Activated gamma-delta T cell treated with anti-CD3 and anti-CD28 coated beads, Interleukin-2, amount 50 U/mL, for 16 hours (primary cell): ENCODE results near the gene RASAL3.
A peak's percentile ranks its signal among the peaks of the same experiment; 100 is the strongest.
"Not testable (repeated sequence)": the region's sequence is repeated elsewhere in the genome, so short reads cannot be mapped to it uniquely, and the experiment has no call there.

Experiments
- DNase-seq: peaks from one replicate; pipeline ENCODE4 v3.0.0-alpha.2; 2020; ENCODE audit warnings: low read depth

Gene RASAL3

DNA sequence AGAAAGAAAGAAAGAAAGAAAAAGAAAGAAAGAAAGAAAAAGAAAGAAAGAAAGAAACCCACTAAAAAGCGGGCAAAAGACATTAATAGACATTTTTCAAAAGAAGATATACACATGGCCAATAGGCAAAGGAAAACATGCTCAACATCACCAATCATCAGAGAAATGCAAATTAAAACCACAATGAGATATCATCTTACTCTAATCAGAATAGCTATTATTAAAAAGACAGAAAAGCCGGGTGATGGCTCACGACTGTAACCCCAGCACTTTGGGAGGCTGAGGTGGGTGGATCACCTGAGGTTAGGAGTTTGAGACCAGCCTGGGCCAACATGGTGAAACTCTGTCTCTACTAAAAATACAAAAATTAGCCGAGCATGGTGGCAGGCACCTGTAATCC is 9.5 kb upstream of the RASAL3 start:
- not testable (repeated sequence) for DNase-seq

DNA sequence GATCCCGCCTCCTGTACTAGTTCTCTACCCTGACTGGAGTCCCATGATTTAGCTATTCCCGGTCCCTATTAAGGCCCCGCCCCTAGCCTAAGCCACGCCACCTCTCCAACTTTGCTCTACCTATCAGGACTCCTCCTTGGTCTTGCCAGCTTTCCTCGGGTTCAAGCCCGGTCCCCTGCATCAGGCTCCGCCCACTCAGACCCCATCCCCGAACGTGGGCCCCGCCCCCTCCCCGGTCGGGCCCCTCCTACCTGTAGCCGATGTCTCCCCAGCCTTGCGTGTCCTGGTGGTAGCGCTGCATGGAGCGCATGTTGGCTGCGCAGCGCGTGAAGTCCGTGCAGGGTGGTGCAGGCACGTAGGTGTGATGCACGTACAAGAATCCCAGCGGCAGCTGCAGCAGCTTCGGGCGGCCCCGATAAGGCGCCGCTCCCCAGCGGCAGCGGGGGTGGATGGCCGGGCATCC is 7.3 kb upstream of the RASAL3 start:
- no peak for DNase-seq

DNA sequence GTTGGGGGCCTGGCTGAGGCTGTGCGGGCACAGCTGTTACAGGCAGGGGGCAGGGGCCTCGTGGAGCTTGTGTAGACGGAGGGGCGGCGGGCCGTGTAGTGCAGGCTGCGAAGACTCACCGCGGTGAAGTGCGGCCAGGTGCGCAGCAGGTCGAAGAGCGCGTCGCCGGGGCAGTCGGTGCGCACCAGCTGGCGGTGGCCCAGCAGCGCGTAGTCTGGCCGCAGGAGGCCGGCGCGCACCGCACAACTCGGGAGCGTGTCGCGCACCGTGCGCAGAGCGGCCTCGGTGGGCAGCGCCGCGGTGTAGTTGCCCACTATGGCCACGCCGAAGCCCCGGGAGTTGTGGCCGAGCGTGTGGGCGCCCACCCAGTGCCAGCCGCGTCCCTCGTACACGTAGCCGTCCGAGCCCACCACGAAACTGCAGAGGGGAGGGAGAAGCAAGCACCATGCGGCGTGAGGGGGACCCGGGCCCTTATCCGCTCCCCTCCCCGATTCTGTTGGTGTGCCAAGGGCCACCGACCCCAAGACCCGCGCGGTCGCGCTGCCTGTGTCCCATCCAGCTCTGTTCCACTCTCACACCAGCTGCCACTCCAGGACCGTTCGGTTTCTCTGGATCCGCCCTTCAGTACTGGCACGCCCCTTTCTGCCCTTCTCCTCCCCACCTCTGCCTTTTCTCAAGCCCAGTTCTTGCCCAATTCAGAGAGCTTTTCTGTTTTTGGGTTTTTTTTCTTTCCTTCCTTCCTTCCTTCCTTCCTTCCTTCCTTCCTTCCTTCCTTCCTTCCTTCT is 5.4 kb upstream of the RASAL3 start:
- DNase-seq: no peak

DNA sequence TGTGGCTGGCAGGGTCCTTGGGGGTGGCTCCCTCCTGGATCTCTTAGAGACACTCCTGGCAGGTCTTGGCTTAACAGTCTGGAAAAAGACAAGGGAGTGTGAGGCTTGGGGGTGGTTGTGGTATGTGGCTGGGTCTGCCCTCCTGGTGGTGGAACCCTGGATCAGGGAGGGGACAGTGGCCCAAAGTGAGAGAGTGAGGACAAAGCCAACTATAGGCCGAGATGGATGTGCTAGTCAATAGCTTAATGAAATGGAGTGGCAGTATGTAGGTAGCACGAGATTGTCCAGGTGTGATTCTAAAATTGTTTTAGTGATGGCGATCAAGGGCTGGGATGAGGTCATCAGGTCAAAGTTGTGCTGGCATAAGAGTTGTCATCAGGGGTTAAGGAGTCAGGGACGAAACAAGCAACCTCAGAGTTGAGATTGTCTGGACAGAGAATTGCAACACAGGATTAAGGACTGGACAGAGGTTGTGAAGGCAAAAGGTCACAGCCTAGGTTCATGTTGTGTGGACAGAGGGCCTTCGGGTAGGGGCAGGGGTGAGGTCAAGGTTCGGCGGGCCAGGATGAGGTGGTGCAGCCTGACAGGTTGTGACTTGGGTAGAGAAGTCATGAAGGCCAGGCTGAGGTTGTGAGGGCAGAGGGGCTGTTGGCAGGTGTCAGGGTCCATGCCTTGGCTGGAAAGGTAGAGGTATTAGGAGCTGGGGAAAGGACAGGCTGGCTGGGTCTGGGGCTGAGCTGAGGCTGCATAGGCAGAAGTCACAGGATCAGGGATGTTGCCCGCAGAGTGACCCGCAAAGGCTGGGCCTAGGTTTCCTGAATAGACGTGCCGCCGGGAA is 4.5 kb upstream of the RASAL3 start:
- DNase-seq: no peak

DNA sequence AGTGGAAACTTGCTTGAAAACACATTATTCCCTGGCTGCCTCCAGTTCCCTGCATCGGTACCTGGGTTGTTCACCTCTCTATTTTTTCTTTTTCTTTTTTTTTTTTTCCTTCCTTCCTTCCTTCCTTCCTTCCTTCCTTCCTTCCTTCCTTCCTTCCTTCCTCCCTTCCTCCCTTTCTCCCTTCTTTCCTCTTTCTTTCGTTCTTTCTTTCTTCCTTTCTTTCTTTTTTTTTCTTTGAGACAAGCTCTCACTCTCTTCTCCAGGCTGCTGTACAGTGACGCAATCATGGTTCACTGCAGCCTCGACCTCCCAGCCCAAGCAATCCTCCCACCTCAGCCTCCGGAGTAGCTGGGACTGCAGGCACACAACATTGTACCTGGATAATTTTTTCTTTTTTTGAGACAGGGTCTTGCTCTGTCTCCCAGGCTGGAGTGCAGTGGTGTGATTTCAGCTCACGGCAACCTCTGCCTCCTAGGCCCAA is 3.4 kb upstream of the RASAL3 start:
- no peak for DNase-seq

DNA sequence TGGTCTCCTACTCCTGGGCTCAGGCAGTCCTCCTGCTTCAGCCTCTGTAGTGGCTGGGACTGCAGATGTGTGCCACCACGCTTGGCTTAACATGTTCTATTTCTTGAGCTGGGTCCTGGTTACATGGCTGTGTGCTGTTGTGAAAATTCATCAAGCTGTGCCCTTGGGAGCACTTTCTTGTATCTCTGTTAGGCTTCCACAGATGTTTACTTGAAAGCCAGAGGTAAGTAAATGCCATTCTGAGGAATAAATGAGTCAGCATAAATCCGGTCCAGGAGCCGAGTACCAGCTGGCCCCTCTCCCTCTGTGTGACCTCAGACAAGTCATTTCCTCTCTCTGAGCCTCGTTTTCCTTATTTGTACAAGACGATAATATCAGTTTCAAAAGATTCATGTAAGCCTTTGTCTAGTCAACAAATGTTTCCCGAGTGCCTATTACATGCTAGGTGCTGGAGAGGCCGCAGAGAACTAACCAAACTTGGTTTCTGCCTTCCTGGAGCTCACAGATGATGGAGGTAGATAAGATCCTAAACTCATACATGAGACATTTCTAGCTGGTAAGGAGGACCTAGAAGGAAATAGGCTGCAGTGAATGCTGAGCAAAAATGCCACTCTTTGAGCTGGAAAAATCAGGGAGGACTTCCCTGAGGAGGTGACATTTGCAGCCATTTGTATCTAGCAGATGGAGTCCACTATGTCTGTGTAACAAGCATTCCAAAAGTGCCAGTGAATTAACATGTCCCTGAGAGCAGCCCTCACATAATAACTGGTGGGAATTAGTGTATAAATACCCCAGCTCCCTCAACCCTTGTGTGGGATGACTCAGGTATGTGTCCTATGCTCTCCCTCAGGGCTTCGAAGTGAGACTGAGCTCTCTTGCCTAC is 2.7 kb upstream of the RASAL3 start:
- DNase-seq: no peak

DNA sequence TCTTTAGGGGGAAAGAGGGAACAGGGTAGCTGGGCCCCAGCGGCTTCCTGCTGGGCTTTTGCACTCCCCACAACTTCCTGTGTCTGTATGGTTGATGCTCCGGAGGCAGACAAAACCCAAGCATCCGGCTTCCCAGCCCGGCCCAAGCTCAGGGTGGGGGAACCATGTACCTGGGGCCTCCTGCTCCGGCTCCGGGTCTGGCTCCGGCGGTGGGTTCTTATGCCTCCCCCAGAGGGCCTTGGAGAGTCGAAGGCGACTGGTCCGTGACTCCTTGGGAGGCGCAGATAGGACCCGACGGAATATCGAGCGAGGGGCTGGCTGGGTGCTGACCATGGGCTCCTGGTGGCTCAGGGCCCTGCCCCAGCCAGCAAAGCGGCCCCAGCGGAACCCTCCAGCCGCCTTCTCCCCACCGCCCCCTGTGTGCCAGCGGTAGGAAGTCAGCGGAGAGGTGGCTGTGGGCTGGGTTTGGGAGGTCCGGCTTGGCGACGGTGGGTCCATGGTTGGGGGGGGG is 428 bp downstream of the RASAL3 start:
- peak; percentile 69 for DNase-seq

DNA sequence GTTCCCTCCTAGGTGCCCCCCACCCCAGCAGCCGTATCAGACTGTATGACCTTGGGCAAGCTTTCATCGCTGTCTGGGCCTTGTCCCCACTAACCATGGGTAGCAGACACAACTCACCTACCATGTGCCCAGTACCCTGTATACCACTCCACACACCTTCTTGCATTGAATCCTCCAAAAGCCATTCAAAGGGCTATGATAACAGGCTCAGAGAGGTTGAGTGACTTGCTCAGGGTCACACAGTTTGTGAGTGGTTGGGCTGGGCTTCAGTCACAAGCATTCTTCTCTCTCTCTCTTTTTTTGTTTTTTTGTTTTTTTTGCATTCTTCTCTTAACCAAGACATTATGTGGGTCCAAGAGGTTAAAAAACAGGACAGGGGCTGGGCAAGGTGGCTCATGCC is 2.6 kb downstream of the RASAL3 start:
- DNase-seq: no peak

DNA sequence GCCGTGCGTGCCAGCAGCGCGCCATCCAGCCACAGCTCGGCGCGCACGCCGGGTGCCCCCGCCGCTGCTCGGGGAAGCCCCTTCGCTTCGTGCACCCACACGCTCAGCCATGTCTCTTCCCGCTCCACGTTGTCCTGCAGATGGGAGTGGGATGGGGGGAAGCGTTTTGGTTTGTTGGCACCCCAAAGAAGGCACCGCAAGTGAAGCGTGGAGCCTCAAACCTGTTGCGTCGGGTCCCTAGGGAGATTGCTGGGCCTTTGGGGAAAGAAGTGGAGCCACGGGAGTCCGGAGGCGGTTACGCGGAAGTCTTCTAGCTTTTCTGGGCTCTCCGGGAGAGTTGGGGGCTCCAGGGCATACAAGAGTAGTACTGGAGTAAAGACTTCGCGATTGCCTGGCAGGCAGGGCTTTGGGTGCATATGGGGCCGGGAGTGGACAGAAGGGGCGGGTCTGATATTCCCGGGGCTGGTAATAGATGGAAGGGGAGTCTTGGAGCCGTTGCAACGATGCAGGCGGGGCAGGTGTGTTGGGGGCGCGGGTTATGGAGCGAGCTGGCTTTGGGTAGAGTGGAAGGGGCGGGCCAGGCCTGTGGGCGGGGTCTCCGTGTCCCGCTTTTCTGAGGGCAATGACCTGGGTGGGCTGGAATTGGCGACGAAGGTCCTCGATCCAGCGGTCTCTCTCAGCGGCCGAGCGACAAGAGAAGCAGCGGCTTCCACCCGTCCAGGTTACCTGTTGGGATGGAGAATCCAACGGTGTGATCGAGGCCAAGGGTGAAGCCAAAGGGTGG is 6.5 kb downstream of the RASAL3 start:
- no peak for DNase-seq

DNA sequence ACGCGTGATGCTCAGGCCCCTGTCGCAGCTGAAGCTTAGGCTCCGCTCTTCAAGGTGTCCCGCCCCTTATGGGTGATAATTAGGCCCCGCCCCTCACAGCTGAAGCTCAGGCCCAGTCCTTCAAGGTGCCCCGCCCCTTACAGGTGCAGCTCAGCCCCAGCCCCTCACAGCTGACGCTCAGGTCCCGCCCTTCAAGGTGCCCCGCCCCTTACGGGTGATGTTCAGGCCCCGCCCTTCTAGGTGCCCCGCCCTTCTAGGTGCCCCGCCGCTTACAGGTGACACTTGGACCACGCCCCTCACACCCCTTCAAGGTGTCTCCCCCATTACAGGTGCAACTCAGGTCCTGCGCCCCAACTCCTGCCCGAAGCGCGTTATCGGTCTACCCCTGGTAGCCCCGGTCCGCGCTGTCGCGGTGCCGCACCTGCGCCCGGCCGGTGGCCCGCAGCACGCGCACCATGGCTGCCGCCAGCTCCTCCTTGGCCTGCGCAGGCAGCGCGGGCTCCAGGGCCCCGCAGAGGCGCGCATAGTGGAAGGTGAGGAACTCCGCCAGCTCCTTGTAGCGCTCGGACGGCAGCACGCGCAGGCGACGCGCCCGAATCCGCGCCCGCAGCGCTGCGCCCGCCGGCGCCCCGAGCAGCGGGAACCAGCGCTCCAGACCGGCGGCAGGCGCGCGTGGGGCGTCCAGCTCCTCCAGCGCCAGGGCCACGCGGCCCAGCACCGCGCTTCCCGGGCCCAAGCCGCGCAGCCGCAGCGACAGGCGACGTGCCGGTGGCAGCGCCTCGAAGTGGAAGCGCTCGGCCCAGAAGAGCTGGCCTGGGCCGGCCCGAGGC is 7.3 kb downstream of the RASAL3 start:
- DNase-seq: no peak

DNA sequence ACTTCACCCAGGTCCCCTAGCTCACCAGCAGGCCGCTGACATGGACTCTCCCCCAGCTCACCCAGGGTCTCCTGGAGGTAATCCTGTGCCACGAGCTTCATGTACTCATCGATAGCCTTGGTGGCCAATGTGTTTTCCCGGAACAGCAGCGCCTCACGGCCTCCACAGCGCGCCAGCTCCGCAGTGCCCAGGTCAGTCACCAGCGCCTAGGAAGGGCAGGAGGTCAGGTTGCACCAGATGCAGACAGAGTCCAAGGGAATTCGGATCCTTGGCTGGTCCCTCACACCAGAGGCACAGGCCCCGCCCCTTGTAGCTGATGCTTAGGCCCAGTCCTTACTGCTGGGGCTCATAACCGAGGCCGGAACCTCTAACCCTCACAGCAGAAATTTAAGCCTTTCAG is 7.9 kb downstream of the RASAL3 start:
- no peak for DNase-seq

DNA sequence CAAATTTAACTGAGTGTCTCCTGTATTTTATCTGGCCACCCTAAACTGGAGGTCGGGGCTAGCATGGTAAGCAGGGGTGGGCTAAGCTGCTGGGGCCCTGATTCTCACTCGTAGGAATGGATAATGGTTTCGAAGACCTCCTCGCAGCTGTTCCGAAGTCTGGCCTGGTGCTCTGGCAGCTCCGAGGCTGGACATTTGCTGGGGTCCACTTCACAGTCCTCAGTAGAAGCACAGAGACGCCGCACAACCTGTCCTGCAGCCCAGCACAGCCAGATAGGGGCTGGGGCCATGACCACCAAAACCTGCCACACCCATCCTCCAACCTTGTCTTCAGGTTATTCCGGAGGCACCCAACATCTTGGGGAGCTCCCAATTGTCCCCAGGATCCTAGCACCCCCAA is 8.3 kb downstream of the RASAL3 start:
- DNase-seq: no peak

DNA sequence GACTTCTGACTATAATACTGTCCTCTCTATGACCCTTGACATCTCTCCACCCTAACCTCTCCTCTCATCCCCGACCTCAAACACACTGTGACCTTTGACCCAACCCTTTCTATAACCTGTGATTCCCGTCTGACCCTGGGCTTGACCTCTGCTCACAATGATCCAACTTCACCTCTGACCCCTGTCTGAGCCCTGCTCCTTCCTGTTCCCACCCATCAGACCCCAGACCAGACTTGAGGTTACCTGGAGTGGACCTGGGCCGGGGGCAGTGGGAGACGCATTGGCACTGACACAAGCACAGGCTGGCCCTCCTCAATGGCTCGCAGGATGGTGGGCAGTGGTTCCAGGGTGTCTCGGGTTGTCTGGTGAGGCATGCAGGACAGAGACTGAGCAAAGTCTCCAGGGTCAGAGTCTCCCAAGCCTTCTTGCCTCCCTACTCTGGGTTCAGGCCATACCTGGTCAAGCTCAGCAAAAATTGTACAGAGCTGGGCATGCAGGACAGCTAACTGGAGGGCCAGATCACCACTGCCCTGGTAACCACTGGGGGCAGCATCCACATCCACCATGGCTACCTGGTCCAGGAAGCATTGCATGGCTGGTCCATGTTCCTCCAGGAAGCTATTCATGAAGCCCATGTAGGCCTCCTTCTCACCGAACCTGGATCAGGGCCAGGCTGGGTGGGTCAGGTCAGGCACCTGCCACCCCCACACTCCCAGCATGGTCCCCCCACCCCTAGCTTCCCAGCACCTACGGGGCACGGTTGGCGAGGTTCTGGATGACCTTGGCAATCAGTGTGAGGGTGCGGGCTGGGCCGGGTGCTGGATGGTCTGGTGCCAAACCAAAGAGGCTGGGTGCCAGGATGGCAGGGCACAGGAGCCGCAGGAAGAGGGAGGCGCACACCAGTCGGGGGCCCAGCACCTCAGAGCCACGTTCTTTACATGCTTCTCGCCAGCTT is 10.2 kb downstream of the RASAL3 start:
- no peak for DNase-seq

DNA sequence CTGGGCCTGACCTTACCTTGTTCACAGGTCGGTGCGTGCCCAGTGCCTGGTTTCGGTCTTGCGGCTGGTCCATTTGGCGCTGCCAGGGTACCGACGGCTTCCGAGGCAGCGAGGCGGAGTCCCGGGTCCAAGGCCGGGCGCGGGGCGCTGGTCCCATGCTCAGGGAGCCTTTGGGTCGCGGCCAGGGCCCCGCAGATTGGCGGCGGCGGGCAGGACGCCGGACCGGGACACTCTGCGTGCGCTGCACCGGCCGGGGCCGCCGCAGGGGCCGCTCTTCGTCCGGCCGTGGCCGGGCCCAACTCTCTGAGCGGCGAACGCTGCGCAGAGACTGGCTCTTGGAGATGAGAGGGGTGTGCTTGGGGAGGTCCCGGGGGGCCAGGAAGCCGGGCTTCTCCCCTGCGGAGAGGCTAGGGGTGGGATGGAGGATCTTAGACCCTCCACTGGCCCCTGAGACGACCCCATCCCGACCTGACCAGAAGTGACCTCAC is 11.2 kb downstream of the RASAL3 start:
- DNase-seq: no peak

DNA sequence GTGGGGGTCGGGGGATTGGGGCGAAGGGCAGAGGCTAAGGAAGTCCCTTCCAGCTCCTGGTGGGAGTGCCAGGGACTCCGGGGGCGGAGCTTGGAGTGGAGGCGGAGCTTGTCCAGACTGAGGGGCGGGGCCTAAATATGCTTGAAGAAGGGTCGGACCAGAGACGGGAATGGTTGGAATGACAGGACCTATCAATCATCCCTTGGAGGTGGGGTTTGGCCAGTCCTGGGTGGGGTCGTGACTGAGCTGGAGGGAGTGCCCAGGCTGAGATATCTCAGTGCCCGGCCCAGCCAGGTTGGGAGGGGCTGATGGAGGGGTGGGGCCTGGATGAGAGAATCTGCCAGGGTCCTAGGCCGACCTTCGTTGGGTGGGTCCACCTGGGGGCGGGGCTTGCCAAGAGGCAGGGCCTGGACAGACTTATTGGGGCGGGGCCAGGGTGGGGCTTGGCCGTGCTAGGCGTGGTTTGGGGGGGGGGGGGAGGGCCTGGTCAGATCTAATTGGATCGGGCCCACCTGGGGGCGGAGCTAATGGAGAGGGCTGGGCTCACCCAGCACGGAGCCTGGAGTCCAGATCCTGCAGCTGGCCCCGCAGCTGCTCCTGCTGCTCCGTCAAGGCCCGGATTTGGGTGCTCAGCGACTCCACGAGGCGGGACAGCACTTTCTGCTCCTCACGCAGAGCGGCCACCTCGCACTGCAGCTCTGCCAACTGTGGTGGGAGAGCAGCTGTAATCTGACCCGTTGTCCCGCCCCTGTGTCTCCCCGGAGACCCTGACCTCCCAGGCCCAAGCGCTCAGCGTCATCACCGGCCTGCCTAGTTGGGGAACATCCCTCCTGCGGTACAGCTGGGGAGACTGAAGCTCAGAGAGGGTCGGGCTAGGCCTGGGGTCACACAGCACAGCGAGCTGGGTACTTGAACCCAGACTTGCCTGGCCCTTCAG is 12.0 kb downstream of the RASAL3 start:
- no peak for DNase-seq

DNA sequence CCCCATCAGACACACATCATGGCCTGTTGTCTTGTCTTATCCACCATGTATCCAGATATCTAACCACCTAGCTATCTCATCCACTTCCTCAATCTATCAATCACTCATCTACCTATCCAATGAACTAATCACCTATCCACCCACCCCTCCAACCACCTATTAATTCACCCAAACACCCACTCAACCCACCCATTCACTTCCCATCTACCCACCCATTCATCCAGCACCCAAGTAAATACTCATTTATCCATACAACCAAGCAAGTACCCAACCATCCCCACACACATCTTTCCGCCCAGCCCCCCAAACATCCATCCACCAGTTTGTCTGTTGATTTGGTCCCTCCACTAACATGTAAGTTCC is 13.8 kb downstream of the RASAL3 start:
- no peak for DNase-seq

DNA sequence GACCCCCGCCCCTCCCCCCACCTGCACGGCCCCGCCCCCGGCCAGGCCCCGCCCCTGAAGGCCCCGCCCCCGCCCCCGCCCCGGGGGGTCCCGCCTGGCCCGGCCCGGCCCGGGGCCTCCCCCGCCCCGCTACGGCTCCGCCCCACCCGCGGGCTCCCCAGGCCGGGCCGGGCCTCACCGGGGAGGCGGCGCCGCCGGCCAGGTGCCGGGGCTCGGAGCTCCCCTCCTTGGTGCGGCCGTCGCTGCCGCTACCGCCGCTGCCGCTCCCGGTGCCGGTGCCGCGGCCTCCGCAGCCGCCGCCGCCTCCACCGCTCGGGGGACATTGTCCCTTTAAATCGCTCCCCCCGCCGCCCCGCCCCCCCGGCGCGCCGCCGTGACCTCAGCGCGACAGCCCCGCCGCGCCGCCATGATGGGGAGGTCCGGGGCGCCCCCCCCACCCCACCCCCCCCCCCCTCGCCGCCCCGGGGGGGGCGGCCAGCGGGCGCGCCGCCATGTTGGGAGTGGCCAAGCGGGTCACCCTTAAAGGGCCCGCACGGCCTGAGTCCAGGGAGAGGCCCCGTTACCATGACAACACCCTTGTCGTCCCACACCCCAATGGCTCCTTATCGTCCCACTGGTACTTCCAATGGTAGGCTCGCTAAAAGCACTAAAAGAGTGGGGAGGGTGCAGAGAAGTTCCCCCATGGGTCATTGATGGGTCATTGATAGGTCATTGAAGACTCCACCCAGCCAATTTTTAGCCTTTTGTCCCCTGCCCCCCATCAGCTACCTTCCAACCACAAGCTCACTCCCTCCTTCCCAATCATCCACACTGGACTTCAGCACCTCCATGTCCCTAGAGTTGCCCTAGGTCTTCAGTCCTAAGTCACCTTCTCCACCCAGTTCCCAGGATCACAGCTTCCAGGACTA is 14.5 kb downstream of the RASAL3 start, which contains the start of gene WIZ:
TSS of gene WIZ (minus strand) at position 337 of the 908 bp plus-strand sequence. CDS start 1,649 bp downstream, outside the sequence.
- DNase-seq: peak; percentile 74
